Activated CD4-positive, alpha-beta T cell treated with anti-CD3 and anti-CD28 coated beads, Interleukin-2, amount 10 ng/mL, durations not matched to agents 7 days and 5 days (primary cell): ENCODE measurements around the gene HPDL. TPM values are rescaled to one million over a fixed set of nuclear protein-coding genes. Genes with fewer than 3 reads are reported as not detected.

Experiments
- CTCF ChIA-PET: fragments of 350-600 bp; sonication (Branson Sonifier 250); formaldehyde crosslinking; loops from one replicate; lab custom pipeline; 2021; ENCODE audit warnings: antibody characterized with exemption; lab: Charles Lee
- POLR2A ChIA-PET: fragments of 350-600 bp; sonication (Branson Sonifier 250); formaldehyde crosslinking; loops from one replicate; lab custom pipeline; 2021; ENCODE audit warnings: antibody characterized with exemption; lab: Charles Lee
- DNase-seq: peaks from one replicate; pipeline ENCODE4 v3.0.0-alpha.2; 2020
- H3K27ac Mint-ChIP-seq: one replicate; pipeline ENCODE4 v1.8.0; 2021; ENCODE audit warnings: mild to moderate bottlenecking, moderate library complexity, mixed read lengths
- H3K27me3 Mint-ChIP-seq: one replicate; pipeline ENCODE4 v1.8.0; 2021; ENCODE audit warnings: mixed read lengths
- H3K36me3 Mint-ChIP-seq: one replicate; pipeline ENCODE4 v1.8.0; 2021; ENCODE audit warnings: low read depth, mixed read lengths
- H3K4me1 Mint-ChIP-seq: one replicate; pipeline ENCODE4 v1.8.0; 2021; ENCODE audit warnings: mixed read lengths
- H3K4me3 Mint-ChIP-seq: one replicate; pipeline ENCODE4 v1.8.0; 2021; ENCODE audit warnings: mild to moderate bottlenecking, moderate library complexity, mixed read lengths
- H3K9me3 Mint-ChIP-seq: one replicate; pipeline ENCODE4 v1.8.0; 2021; ENCODE audit warnings: mixed read lengths
- total RNA-seq, 2 experiments: library from RNA; stranded (reverse); gene quantifications; one replicate each; pipeline ENCODE4 v1.2.3, GENCODE V29; 2021

Gene HPDL
- total RNA-seq, 2 experiments from 2014 or later, result 6.2 to 6.5 TPM

GRCh38 chr1:45340816-45341466, 14.2 kb downstream of the HPDL start:
- H3K4me3 Mint-ChIP-seq, result peak overlapping the region; percentile 97
- peak; percentile 42 for DNase-seq
- peaks cover 60% of the 10 kb centered on the region for H3K36me3 Mint-ChIP-seq
- CTCF ChIA-PET, result interaction anchor here (0.6 to 2.2 kb wide), 11 partner anchors 11 to 676 kb away, joined by 3 to 8 read pairs (median 4); partner anchors contain the start of genes CCDC163, HPDL, MMACHC and PRDX1
- H3K27me3 Mint-ChIP-seq, result no peaks in the 10 kb centered on the region
- POLR2A ChIA-PET, result interaction anchor here (0.6 to 3.0 kb wide), 7 partner anchors 13 to 619 kb away, joined by 3 to 22 read pairs (median 9); partner anchors contain the start of genes CCDC163, HPDL, MMACHC and TESK2
- H3K4me1 Mint-ChIP-seq, result peaks cover 48% of the 10 kb centered on the region
- H3K27ac Mint-ChIP-seq, result peak overlapping the region; percentile 98
- peaks cover 8% of the 10 kb centered on the region for H3K9me3 Mint-ChIP-seq

- POLR2A ChIA-PET, result no interaction called here
- Mint-ChIP-seq H3K27me3 (no peaks in the 10 kb centered on the region), H3K4me1 (peaks cover 23% of the 10 kb centered on the region), H3K9me3 (no peaks in the 10 kb centered on the region), H3K36me3 (peaks cover 46% of the 10 kb centered on the region), H3K4me3 (no peak overlapping the region), H3K27ac (no peak overlapping the region)
- CTCF ChIA-PET, result interaction anchor here (0.7 to 1.5 kb wide), 2 partner anchors 10 to 46 kb away, joined by 3 to 6 read pairs; no protein-coding TSS in a partner anchor
- DNase-seq, result no peak
Observed at GRCh38 chr1:45344499-45344898, 17.8 kb downstream of the HPDL start.

- Mint-ChIP-seq H3K4me1 (peaks cover 23% of the 10 kb centered on the region), H3K9me3 (no peaks in the 10 kb centered on the region), H3K36me3 (peaks cover 43% of the 10 kb centered on the region), H3K27ac (no peak overlapping the region), H3K4me3 (no peak overlapping the region), H3K27me3 (no peaks in the 10 kb centered on the region)
- POLR2A ChIA-PET, result no interaction called here
- CTCF ChIA-PET, result interaction anchor here (0.6 to 1.1 kb wide), 2 partner anchors 10 to 117 kb away, joined by 3 to 4 read pairs; no protein-coding TSS in a partner anchor
- DNase-seq, result no peak
Observed at GRCh38 chr1:45345014-45345413, 18.3 kb downstream of the HPDL start.

GRCh38 chr1:45346473-45346872, 19.8 kb downstream of the HPDL start:
- Mint-ChIP-seq H3K9me3 (no peaks in the 10 kb centered on the region), H3K4me3 (no peak overlapping the region), H3K27me3 (no peaks in the 10 kb centered on the region), H3K36me3 (peaks cover 33% of the 10 kb centered on the region), H3K27ac (no peak overlapping the region), H3K4me1 (peaks cover 23% of the 10 kb centered on the region)
- ChIA-PET POLR2A (no interaction called here), CTCF (interaction anchor here (0.6 to 3.2 kb wide), 3 partner anchors 8 to 35 kb away, joined by 3 to 13 read pairs (median 3); no protein-coding TSS in a partner anchor)
- no peak for DNase-seq

GRCh38 chr1:45348020-45348419, 21.3 kb downstream of the HPDL start:
- Mint-ChIP-seq H3K36me3 (peaks cover 20% of the 10 kb centered on the region), H3K4me1 (peaks cover 8% of the 10 kb centered on the region), H3K9me3 (no peaks in the 10 kb centered on the region), H3K27ac (no peak overlapping the region), H3K4me3 (no peak overlapping the region), H3K27me3 (no peaks in the 10 kb centered on the region)
- CTCF ChIA-PET, result interaction anchor here (0.7 to 3.2 kb wide), 5 partner anchors 9 to 330 kb away, joined by 3 to 13 read pairs (median 5); no protein-coding TSS in a partner anchor
- no peak for DNase-seq
- POLR2A ChIA-PET, result no interaction called here

- H3K27ac Mint-ChIP-seq, result no peak overlapping the region
Observed at GRCh38 chr1:45348609-45348965, 21.9 kb downstream of the HPDL start.

GRCh38 chr1:45348966-45349677, 22.4 kb downstream of the HPDL start:
- Mint-ChIP-seq H3K36me3 (peaks cover 14% of the 10 kb centered on the region), H3K4me1 (peaks cover 7% of the 10 kb centered on the region), H3K9me3 (no peaks in the 10 kb centered on the region), H3K27ac (no peak overlapping the region), H3K4me3 (no peak overlapping the region), H3K27me3 (no peaks in the 10 kb centered on the region)
- no peak for DNase-seq
- CTCF ChIA-PET, result interaction anchor here (1.4 to 3.2 kb wide), 3 partner anchors 8 to 144 kb away, joined by 5 to 13 read pairs (median 8); no protein-coding TSS in a partner anchor
- POLR2A ChIA-PET, result interaction anchor here (0.5 kb wide), 2 partner anchors 336 to 449 kb away, joined by 3 to 5 read pairs; no protein-coding TSS in a partner anchor

More at GRCh38 chr1:45348609-45348965, 21.9 kb downstream of the HPDL start:
- ChIA-PET POLR2A (interaction anchor here (0.5 kb wide), 1 partner anchor 450 kb away, joined by 3 read pairs; no protein-coding TSS in a partner anchor), CTCF (interaction anchor here (0.7 to 3.2 kb wide), 5 partner anchors 8 to 330 kb away, joined by 3 to 13 read pairs (median 5); no protein-coding TSS in a partner anchor)
- Mint-ChIP-seq H3K36me3 (peaks cover 16% of the 10 kb centered on the region), H3K4me3 (no peak overlapping the region), H3K4me1 (peaks cover 7% of the 10 kb centered on the region), H3K27me3 (no peaks in the 10 kb centered on the region), H3K9me3 (no peaks in the 10 kb centered on the region)
- DNase-seq, result no peak

GRCh38 chr1:45351508-45351907, 24.8 kb downstream of the HPDL start:
- ChIA-PET CTCF (interaction anchor here (2.1 kb wide), 1 partner anchor 11 kb away, joined by 6 read pairs; the partner anchor contains the start of genes MUTYH and TOE1), POLR2A (no interaction called here)
- no peak overlapping the region for H3K4me3 Mint-ChIP-seq
- peaks cover 7% of the 10 kb centered on the region for H3K4me1 Mint-ChIP-seq
- H3K9me3 Mint-ChIP-seq, result no peaks in the 10 kb centered on the region
- H3K27ac Mint-ChIP-seq, result no peak overlapping the region
- no peak for DNase-seq
- H3K36me3 Mint-ChIP-seq, result no peaks in the 10 kb centered on the region
- H3K27me3 Mint-ChIP-seq, result no peaks in the 10 kb centered on the region

- H3K36me3 Mint-ChIP-seq, result no peaks in the 10 kb centered on the region
- no peak overlapping the region for H3K27ac Mint-ChIP-seq
- DNase-seq, result no peak
- no peaks in the 10 kb centered on the region for H3K27me3 Mint-ChIP-seq
- no peak overlapping the region for H3K4me3 Mint-ChIP-seq
- POLR2A ChIA-PET, result no interaction called here
- H3K9me3 Mint-ChIP-seq, result no peaks in the 10 kb centered on the region
- CTCF ChIA-PET, result interaction anchor here (1.4 kb wide), 1 partner anchor 13 kb away, joined by 4 read pairs; the partner anchor contains the start of genes MUTYH and TOE1
- H3K4me1 Mint-ChIP-seq, result peaks cover 7% of the 10 kb centered on the region
Observed at GRCh38 chr1:45353685-45354084, 27.0 kb downstream of the HPDL start.

GRCh38 chr1:45354838-45355237, 28.1 kb downstream of the HPDL start:
- Mint-ChIP-seq H3K4me1 (peaks cover 8% of the 10 kb centered on the region), H3K9me3 (no peaks in the 10 kb centered on the region), H3K36me3 (no peaks in the 10 kb centered on the region), H3K27me3 (no peaks in the 10 kb centered on the region), H3K4me3 (no peak overlapping the region), H3K27ac (no peak overlapping the region)
- ChIA-PET POLR2A (no interaction called here), CTCF (interaction anchor here (0.6 to 1.2 kb wide), 3 partner anchors 9 to 301 kb away, joined by 3 to 4 read pairs (median 4); no protein-coding TSS in a partner anchor)
- DNase-seq, result no peak

GRCh38 chr1:45355683-45356082, 29.0 kb downstream of the HPDL start:
- Mint-ChIP-seq H3K4me1 (peaks cover 8% of the 10 kb centered on the region), H3K27me3 (no peaks in the 10 kb centered on the region), H3K9me3 (no peaks in the 10 kb centered on the region), H3K4me3 (no peak overlapping the region), H3K27ac (no peak overlapping the region), H3K36me3 (no peaks in the 10 kb centered on the region)
- ChIA-PET CTCF (interaction anchor here (0.7 to 1.5 kb wide), 2 partner anchors 25 to 69 kb away, joined by 3 to 4 read pairs; no protein-coding TSS in a partner anchor), POLR2A (no interaction called here)
- DNase-seq, result no peak

- DNase-seq, result no peak
- Mint-ChIP-seq H3K4me1 (peaks cover 6% of the 10 kb centered on the region), H3K27ac (no peak overlapping the region), H3K36me3 (no peaks in the 10 kb centered on the region), H3K4me3 (no peak overlapping the region), H3K27me3 (no peaks in the 10 kb centered on the region), H3K9me3 (no peaks in the 10 kb centered on the region)
- POLR2A ChIA-PET, result no interaction called here
- CTCF ChIA-PET, result interaction anchor here (0.6 to 1.6 kb wide), 8 partner anchors 8 to 572 kb away, joined by 3 to 9 read pairs (median 4); no protein-coding TSS in a partner anchor
Observed at GRCh38 chr1:45356186-45356585, 29.5 kb downstream of the HPDL start.
